ENCODE results near the gene HOXA6.

Gene HOXA6

DNA sequence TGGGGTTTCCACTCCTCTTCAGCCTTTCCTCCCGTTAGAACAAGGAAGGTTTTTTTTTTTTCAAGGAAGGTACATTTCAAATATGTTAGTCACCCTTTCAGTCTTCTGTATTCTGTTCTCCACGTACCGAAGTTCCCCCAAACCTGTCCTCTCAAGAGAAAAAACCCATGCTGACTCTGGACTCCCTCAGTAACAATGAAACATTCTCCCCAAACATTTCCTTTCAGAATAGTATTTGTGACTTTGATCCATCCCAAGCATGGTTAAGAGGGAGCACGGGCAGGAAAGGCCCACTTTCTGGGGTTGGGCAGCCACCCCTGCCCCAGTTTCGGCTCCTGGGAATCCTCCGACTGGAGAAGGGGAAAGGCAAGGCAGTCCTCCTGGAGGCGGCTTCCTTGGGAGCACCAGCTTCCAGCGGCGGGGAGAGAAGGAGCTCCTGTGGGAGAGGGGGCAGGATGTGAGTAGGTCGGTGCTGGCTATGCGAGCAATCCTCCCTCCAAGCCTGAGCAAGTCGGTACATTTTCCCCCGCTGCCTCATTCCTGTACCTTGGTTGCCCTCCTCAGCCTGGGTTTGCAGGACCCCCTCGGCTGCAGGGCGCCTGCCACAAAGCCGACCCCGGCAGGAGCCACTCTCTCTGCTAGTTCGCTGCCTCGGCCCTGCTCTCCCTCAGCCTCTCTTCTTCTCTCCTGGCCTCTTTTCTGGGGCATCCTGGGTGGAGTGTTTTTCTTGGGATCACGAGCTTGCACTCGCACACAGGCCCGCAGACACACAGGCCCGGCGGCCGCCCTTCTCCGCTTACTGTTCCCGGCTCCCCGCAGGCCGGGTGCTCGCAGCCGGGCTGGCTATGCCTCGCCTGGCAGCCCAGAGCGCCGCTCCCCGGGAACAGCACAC, 49.6 kb downstream of the HOXA6 start:
- H3K27me3 ChIP-seq (ENCODE audit: insufficient read depth, poor library complexity, severe bottlenecking), result peaks cover 23% of the 10 kb centered on the region
- H3K4me3 ChIP-seq (replicated peaks; ENCODE audit: insufficient read depth, low read length), result no peak overlapping the region
- TF ChIP-seq, protein P1, sequence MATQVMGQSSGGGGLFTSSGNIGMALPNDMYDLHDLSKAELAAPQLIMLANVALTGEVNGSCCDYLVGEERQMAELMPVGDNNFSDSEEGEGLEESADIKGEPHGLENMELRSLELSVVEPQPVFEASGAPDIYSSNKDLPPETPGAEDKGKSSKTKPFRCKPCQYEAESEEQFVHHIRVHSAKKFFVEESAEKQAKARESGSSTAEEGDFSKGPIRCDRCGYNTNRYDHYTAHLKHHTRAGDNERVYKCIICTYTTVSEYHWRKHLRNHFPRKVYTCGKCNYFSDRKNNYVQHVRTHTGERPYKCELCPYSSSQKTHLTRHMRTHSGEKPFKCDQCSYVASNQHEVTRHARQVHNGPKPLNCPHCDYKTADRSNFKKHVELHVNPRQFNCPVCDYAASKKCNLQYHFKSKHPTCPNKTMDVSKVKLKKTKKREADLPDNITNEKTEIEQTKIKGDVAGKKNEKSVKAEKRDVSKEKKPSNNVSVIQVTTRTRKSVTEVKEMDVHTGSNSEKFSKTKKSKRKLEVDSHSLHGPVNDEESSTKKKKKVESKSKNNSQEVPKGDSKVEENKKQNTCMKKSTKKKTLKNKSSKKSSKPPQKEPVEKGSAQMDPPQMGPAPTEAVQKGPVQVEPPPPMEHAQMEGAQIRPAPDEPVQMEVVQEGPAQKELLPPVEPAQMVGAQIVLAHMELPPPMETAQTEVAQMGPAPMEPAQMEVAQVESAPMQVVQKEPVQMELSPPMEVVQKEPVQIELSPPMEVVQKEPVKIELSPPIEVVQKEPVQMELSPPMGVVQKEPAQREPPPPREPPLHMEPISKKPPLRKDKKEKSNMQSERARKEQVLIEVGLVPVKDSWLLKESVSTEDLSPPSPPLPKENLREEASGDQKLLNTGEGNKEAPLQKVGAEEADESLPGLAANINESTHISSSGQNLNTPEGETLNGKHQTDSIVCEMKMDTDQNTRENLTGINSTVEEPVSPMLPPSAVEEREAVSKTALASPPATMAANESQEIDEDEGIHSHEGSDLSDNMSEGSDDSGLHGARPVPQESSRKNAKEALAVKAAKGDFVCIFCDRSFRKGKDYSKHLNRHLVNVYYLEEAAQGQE (IDR thresholded peaks at IDR 0.05; ENCODE audit: insufficient replicate concordance, low read depth), result no peak
- TF ChIP-seq POLR2AphosphoS5 (IDR thresholded peaks at IDR 0.05; ENCODE audit: low read depth), result no peak
- TF ChIP-seq, protein P2, sequence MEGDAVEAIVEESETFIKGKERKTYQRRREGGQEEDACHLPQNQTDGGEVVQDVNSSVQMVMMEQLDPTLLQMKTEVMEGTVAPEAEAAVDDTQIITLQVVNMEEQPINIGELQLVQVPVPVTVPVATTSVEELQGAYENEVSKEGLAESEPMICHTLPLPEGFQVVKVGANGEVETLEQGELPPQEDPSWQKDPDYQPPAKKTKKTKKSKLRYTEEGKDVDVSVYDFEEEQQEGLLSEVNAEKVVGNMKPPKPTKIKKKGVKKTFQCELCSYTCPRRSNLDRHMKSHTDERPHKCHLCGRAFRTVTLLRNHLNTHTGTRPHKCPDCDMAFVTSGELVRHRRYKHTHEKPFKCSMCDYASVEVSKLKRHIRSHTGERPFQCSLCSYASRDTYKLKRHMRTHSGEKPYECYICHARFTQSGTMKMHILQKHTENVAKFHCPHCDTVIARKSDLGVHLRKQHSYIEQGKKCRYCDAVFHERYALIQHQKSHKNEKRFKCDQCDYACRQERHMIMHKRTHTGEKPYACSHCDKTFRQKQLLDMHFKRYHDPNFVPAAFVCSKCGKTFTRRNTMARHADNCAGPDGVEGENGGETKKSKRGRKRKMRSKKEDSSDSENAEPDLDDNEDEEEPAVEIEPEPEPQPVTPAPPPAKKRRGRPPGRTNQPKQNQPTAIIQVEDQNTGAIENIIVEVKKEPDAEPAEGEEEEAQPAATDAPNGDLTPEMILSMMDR (IDR thresholded peaks at IDR 0.05; ENCODE audit: insufficient read depth, low read length), result no peak
- no peak for TF ChIP-seq GABPA (IDR thresholded peaks at IDR 0.05; ENCODE audit: low read depth)
- TF ChIP-seq SPI1 (IDR thresholded peaks at IDR 0.05; ENCODE audit: borderline replicate concordance, low read depth), result no peak
- H3K27ac ChIP-seq (replicated peaks), result no peak overlapping the region
- DNase-seq (ENCODE audit: low read depth in 1 of 2, low spot score in 1 of 2), result no peak

DNA sequence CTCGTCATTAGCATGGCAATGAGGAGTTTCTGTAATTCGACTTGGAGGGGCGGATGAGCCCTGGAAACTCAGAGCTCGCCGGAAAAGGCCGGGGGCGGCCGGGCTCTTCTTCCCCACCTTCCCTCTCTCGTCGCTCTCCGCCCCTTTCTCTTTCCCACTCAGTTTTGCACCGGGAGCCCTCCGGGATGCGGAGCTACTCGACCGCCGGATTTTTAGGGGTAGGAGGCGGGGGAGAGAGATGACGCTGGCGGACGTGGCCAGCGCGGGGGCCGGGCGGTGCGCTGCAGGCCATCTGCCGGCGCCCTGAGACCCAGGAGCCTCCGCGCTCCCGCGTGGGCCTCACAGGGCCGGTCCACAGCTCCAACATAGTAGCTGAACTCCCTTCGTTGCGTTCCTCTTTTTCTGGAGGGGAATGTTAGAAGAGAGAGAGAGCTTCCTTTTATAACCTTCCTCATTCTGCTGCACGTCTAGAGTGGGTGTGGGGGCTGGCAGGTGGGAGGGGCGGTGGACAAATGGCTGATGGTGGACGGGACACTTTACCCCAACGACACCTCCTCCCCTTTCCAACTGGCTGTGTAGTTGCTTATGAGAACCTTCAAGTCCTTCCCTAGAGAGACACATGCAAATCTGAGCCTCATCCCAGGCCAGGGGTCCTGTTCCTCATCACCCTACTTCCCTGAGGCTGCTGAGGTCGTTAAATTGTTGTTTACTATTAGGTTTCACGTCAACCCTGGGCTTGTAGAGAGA, 50.6 kb downstream of the HOXA6 start:
- Histone ChIP-seq H3K27me3 (ENCODE audit: insufficient read depth, poor library complexity, severe bottlenecking) (peaks cover 16% of the 10 kb centered on the region), H3K4me3 (replicated peaks; ENCODE audit: insufficient read depth, low read length) (peak overlapping the region; percentile 97), H3K27ac (replicated peaks) (peak overlapping the region; percentile 54)
- TF ChIP-seq SPI1 (IDR thresholded peaks at IDR 0.05; ENCODE audit: borderline replicate concordance, low read depth), result peak; percentile 92
- TF ChIP-seq POLR2AphosphoS5 (IDR thresholded peaks at IDR 0.05; ENCODE audit: low read depth), result peak; percentile 28; the same call in 1 of the 2 replicates
- no peak for TF ChIP-seq GABPA (IDR thresholded peaks at IDR 0.05; ENCODE audit: low read depth)
- TF ChIP-seq, protein P2 (IDR thresholded peaks at IDR 0.05; ENCODE audit: insufficient read depth, low read length), result no peak
- TF ChIP-seq, protein P1 (IDR thresholded peaks at IDR 0.05; ENCODE audit: insufficient replicate concordance, low read depth), result no peak
- peak in 1 of 2 experiments; percentile 47 for DNase-seq (ENCODE audit: low read depth in 1 of 2, low spot score in 1 of 2)

DNA sequence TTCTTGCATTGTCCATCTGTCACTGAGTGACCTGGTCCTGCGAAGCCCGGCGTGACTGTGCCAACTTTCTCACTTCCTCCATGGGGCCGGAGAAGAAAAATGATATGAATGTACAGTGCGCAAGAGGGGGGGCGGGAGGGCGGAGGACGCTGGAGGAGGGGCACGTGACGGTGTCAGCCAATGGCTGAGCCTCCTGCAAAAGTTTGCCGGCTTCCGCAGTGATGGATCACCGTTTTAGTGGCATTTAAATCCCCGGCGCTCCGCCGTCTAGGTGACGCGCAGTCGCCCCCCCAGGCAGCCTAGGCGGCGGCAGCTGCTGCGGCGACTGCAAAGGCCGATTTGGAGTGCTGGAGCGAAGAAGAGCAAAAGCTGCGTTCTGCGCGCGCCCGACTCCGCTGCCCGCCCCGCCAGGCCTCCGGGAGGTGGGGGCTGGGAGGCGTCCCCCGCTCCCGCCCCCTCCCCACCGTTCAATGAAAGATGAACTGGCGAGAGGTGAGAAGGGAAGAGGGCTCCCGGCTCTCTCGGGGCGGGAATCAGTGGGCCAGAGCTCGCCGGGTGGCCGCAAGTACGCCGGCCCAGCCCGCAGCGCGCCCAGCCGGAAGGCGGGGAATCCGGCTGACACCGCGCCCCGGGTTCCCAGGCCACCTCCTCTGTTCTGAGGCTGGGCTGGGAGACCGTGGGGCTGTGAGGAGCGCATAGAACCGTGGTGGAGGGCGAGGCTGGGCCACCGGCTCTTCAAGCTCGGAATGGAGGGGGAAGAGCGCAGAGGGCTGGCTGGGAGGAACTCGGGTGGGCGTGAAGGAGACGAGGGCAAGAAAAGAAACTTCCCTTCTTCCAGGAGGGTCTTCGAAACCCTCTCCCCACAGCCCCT, 51.4 kb downstream of the HOXA6 start, which contains the start of gene HOXA1:
Gene HOXA1, minus strand, starts transcription at position 104 of the 871 bp plus-strand sequence. Its CDS starts 88 bp downstream, at position 16.
- DNase-seq (ENCODE audit: low read depth in 1 of 2, low spot score in 1 of 2), result peak; percentile 70 to 83
- peak within 1 kb of the TSS; percentile 54 for H3K27ac ChIP-seq (replicated peaks)
- peak within 1 kb of the TSS; percentile 97 for H3K4me3 ChIP-seq (replicated peaks; ENCODE audit: insufficient read depth, low read length)
- peaks cover 16% of the 10 kb centered on the region for H3K27me3 ChIP-seq (ENCODE audit: insufficient read depth, poor library complexity, severe bottlenecking)
- TF ChIP-seq, protein P2 (IDR thresholded peaks at IDR 0.05; ENCODE audit: insufficient read depth, low read length), result no peak
- TF ChIP-seq GABPA (IDR thresholded peaks at IDR 0.05; ENCODE audit: low read depth) (no peak), POLR2AphosphoS5 (IDR thresholded peaks at IDR 0.05; ENCODE audit: low read depth) (no peak), SPI1 (IDR thresholded peaks at IDR 0.05; ENCODE audit: borderline replicate concordance, low read depth) (no peak)
- TF ChIP-seq, protein P1 (IDR thresholded peaks at IDR 0.05; ENCODE audit: insufficient replicate concordance, low read depth), result no peak
